Left forelimb (tissue), 1 donor: ENCODE measurements around the gene PSMB11.
"Not testable (repeated sequence)": the region's sequence is repeated elsewhere in the genome, so short reads cannot be mapped to it uniquely, and the experiment has no call there.

Experiments used
- DNase-seq: peaks from one replicate; pipeline ENCODE4 v3.0.0-alpha.2; 2018; ENCODE audit warnings: low spot score

PSMB11 gene, protein sequence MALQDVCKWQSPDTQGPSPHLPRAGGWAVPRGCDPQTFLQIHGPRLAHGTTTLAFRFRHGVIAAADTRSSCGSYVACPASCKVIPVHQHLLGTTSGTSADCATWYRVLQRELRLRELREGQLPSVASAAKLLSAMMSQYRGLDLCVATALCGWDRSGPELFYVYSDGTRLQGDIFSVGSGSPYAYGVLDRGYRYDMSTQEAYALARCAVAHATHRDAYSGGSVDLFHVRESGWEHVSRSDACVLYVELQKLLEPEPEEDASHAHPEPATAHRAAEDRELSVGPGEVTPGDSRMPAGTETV

DNA sequence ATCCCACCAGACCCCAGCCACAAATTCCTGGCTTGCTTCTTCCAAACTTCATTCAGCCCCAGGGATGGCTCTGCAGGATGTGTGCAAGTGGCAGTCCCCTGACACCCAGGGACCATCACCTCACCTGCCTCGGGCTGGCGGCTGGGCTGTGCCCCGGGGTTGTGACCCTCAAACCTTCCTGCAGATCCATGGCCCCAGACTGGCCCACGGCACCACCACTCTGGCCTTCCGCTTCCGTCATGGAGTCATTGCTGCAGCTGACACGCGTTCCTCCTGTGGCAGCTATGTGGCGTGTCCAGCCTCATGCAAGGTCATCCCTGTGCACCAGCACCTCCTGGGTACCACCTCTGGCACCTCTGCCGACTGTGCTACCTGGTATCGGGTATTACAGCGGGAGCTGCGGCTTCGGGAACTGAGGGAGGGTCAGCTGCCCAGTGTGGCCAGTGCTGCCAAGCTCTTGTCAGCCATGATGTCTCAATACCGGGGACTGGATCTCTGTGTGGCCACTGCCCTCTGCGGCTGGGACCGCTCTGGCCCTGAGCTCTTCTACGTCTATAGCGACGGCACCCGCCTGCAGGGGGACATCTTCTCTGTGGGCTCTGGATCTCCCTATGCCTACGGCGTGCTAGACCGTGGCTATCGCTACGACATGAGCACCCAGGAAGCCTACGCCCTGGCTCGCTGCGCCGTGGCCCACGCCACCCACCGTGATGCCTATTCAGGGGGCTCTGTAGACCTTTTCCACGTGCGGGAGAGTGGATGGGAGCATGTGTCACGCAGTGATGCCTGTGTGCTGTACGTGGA lies at the start of gene PSMB11:
TSS of gene PSMB11 (plus strand) at position 51 of the 804 bp plus-strand sequence. CDS start at position 65, 14 bp downstream.
- no peak for DNase-seq

DNA sequence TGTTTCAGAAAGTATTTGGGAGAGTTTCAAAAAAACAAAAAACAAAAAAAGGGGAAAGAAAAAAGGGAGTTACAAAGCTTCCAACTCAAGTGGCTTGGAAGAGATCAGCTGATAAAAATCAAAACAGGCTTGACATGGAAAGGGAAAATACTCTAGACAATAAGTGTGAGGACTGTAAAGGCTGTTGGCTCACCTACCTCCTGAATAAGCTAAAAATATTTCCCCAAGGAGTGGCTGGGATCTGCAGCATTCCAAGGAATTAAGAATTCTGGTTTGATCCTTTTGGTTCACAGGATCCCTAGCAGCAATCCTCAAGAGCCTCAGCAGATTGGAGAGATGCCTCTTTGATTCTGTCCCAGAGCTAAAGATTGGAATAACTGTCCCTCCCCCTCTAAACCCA lies 48.5 kb upstream of the PSMB11 start:
- DNase-seq = no peak

DNA sequence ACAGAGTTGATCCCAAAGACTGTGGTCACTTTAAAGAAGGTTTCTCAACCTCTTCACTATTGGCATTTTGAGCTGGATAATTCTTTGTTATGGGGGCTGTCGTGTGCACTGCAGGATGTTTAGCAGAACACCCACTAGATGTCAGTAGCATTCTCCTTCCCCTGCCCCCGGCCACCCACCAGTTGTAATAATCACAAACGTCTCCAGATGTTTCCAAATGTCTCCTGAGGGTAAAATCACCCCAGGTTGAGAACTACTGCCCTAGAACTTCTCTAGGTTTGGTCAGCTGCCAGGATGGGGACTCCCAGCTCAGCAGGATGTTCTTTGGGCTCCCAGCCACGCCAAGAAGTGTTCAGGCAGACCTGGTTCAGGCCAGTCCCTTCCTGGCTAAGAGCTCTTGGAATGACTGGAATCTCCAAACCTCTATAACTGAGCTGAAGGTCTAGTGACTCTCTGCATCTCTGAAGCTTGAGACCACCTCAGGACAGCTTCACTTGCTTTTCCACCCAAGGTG lies 47.2 kb upstream of the PSMB11 start:
- DNase-seq = no peak

DNA sequence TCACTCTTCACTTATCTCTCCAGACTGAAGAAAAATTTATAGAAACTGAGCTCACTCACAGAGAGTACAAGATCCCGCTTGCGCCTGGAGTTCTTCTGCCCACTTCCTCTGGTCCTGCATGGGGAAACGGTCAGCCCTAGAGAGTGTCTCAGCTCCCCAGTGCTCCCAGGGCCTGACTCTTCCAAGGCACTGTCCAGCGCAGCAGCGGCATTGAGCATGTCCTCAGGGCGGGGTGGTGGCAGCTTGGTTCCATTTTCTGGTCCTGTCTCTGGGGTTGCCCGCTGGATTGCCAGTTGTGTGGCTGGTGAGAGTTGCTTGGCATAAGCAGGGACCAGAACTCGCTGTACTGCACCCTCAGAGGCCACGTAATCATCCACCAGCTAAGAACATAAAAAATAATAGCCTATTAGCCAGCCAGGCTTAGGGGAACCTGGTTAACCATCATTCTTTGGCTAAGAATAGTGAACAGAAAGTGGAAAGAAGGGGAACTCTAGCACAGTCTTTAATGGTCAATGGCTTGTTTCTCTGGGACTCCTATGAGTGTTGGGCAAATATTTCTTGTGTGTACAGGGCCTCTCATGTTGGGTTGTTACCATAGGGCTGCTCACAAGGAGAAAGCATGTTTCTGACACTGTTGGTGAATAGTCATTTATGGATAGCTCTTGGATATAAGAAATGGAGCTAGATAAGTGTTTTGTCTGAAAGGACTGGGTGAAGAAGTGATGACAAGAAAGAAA lies 46.0 kb upstream of the PSMB11 start:
- DNase-seq = no peak

- no peak for DNase-seq
These were observed 45.0 kb upstream of the PSMB11 start for GRCh38 chr14:22996768-22997654.

DNA sequence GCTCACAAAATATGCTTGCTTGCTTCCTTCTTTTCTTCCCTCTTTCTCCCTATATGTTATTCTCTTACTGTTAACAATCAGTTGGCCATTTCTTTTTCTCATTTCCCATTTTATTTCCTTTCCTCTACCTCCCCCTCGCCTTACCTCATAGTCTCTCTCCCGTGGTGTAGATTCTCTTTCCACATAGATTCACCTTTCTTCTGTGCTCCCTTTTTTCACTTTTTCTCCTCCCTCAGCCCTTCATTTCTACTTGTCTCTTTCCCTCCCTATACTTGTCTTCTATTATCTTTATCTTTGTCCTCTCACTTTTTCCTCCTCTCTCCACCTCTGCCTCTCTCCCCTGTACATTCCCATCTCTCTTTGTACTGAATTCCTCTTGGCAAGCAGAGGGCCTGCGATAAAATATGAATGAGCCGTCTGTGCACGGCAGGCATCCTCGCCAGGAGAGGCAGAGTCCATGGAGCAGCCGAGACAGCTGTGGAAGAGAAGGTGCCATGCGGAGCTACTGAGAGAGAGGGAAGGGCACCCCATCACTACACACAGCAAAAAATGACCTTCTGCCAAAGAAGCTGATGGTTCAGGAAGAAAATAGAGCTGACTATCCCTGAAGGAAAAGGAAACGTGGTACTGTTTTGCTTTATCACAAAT lies 44.2 kb upstream of the PSMB11 start:
- no peak for DNase-seq

DNA sequence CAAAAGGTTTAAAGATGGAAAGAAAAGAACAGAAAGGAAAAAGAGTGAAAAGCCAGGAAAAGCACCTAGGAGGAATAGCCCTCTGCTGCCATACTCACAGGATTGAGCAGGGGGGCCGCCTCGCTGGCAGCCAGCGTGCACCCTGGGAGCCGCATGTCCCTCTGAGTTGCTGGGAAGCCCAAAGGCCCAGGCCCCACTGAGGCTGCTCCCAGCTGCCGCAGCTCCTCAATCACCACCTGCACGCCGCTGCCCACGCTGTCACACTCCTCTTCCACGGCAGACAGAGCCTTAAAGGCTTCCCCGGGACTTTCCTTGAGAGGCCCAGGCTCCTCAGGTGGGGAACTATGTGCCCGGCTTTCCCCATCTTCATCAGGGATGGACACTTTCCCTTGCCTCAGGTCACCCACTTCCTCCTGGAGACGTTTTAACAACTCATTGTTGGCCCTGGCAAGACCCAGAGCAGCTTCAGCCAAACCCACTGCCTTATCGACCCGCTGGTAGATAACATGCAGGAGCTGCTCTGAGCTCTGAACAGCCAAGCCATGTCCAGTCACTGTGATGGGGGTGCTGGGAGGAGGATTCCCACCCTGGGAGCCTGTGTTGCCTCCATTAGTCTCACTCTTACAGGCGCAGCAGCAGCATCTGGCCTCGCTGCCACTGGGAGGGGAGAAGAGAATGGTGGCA lies 43.5 kb upstream of the PSMB11 start:
- no peak for DNase-seq

DNA sequence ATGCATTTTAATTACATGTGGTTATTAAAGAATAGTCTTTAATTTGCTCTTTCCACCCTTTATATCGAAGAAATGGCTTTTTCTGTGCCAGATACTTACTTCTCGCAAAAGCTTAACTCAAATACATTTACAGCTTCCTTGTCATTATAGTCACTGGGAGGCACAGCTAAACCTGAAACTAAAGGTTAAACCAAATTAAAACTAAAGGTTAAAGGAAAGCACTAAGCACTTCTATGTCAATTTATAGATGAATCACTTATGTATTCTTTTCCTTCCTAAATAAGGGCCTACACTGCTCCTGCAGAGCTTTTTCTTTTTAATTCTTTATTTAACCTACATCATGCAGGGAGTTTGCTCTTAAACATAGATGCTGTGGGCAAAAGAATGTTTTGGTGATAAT lies 41.2 kb upstream of the PSMB11 start:
- DNase-seq = no peak

DNA sequence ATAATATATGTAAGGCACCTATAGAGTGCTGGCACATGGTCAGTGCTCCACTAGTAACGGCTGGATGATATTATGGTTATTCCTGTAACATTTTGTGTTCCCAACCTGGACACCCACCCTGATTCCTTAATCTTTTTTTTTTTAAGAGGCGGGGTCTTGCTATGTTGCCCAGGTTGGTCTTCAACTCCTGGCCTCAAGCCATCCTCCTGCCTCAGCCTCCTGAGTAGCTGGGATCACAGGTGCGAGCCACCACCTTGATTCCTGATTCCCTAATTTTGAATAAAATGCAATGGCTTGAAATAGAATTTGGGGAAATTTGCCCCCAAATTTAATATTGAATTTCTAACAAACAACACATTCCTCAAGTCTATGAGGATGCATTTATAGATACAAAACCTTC lies 39.4 kb upstream of the PSMB11 start:
- no peak for DNase-seq

GRCh38 chr14:23004274-23004673 lies 37.7 kb upstream of the PSMB11 start:
- DNase-seq = not testable (repeated sequence)

GRCh38 chr14:23005451-23006187 lies 36.4 kb upstream of the PSMB11 start:
- no peak for DNase-seq

- DNase-seq = no peak
These were observed 35.9 kb upstream of the PSMB11 start for GRCh38 chr14:23006188-23006534.

DNA sequence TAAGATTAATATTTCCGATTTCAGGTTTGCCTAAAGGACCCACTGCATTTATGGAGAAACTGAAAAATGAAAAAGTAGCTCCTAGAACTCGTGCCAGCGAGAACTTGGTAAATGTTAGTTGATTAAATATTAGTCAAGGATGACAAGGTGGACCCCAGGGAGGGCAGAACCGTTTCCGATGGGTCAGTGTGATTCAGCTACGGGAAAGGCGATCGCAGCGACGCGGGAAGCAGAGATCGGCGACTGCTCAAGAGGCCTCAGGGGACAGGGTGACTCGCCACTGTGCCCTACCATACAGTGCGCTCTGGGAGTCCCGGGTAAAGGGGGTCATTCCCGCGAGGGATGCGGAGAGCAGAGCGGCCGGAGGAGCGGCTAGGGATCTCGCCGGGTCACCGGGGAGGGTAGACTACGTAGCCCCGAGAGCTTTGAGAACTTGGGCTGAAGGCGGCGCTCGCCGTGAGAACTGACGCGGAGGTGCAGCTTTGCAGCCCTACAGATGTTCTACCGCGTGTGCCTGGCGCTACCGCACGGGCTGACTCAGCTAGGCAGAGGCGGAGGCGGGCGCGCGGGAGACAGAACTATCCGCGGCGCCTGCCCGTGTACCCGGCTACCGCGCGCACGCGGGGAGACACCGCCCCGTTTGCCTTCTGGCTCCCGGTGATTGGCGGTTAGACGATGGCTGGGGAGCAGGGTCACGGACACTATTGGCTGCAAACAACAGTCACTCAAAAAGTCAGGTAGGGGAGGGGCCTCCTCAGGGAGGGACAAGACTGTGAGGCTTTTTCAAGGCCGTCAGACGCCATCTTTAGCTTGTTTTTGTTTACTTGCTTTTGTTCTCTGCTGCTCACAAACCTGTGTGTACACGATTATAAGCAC lies 35.2 kb upstream of the PSMB11 start:
- peak; percentile 95 for DNase-seq

DNA sequence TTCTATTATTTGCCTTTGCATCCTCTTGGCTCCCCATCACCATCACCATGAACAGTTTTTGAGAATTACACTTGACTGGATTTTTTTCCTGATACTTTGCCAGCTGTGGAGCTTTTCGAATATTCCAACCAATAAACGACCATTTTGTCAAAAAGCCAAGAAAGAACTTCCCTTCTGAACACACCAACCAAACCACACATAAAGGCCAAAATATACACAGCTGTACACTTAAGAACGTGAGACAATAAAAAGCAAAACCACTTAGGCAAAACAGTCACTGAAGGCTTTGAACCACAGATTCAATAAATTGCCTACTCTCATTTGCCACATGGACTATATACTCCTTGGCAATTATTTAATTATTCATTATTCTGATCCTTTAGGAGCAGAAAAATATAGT lies 33.2 kb upstream of the PSMB11 start:
- no peak for DNase-seq

DNA sequence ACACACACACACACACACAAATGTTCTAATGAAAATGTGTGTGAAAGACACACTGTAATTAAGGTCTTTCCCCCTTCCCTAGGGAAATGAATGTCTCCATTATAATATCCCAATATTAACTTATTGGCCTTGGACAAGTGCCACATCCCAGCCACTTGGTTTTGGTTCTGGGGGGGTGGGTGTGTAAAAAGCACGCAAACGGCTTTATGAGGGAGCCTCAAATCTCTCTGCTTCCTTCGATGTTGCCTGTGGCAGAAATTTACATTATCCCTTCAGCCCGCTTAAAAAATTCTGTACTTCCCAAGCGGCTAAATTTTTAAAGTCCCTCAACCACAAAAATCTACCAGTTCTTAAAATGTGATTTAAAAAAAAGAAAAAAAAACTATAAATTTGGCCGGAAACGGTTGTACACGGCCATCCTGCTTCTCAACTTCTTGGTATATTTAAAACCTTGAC lies 32.5 kb upstream of the PSMB11 start:
- DNase-seq = no peak

DNA sequence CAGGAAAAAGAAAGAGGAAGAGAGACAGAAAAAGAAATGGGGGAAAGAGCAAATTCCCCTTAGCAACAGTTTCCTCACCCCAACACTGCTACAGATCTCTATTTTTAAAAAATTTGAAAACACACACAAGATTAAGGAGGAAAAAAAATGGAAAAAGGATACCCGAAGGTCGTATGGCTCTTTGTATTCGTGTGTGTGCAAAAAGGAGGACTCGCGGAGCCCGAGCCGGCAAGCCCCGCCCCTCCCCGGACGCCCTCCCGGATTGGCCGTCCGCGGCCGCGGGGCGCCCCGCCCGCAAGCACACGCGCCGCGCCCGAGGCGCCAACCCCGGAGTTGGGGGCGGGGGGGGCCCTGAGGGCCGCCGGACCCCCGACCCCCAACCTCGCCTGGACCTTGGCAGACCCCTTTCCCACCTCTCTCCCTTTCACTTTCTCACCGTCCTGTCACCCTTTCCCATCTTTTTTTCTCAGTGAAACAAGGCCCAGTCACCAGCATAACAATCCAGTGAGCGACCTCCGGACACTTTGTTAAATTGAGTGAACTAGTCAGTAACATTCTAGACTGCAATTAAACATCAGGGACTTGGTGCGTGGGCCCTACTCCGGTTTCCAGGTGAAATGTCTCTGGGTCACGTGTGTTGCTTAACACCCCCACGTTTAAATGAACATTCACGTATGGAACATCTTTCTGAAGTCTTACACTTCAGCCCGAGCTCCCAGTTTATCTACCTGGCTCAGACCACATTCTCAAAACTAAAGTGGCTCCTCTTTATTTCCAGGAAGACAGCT lies 31.9 kb upstream of the PSMB11 start, which contains the start of gene C14orf93:
TSS of gene C14orf93 (minus strand) at position 205 of the 788 bp plus-strand sequence. CDS start 11,120 bp downstream, outside the sequence.
- DNase-seq = peak; percentile 85

GRCh38 chr14:23013054-23013748 lies 28.8 kb upstream of the PSMB11 start:
- DNase-seq = no peak
